Measurements from ENCODE around the gene CELSR1.

The CELSR1 gene

DNA sequence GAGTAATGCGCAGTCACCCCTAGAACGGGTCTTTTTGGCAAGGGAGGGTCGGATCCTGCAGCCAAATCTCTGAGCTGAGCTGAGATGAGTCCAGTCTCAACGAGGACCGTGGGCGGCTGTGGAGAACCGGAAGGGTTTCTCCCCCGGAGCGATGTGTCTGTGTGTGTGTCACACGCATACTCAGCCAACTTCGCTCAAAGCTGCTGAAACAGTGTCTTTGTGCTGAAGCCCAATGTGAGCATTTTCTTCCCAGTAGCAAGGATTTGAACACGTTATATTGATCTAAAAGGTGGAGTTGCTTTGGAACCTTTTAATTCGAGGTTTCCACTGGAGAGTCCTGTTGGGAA is 1.4 kb upstream of the CELSR1 start:
- H3K9me3 ChIP-seq (ENCODE audit: control insufficient read depth, insufficient read depth, low read length), result no peaks in the 10 kb centered on the region
- H3K9ac ChIP-seq (ENCODE audit: low read depth, low read length), result no peak overlapping the region
- no peak overlapping the region for H3K27ac ChIP-seq (ENCODE audit: low read depth, low read length)
- H3K27me3 ChIP-seq (ENCODE audit: control insufficient read depth, insufficient read depth, low read length), result peaks cover 49% of the 10 kb centered on the region
- H3K4me1 ChIP-seq (ENCODE audit: control insufficient read depth, insufficient read depth, low read length), result 0 out of 2 replicates have a peak, but pooled peaks cover 7% of the 10 kb centered on the region
- peak overlapping the region; percentile 63 for H3K4me3 ChIP-seq (ENCODE audit: low read depth, low read length)
- H3K36me3 ChIP-seq (ENCODE audit: control insufficient read depth, insufficient read depth, low read length), result peaks cover 18% of the 10 kb centered on the region; the same call in 1 of the 2 replicates

DNA sequence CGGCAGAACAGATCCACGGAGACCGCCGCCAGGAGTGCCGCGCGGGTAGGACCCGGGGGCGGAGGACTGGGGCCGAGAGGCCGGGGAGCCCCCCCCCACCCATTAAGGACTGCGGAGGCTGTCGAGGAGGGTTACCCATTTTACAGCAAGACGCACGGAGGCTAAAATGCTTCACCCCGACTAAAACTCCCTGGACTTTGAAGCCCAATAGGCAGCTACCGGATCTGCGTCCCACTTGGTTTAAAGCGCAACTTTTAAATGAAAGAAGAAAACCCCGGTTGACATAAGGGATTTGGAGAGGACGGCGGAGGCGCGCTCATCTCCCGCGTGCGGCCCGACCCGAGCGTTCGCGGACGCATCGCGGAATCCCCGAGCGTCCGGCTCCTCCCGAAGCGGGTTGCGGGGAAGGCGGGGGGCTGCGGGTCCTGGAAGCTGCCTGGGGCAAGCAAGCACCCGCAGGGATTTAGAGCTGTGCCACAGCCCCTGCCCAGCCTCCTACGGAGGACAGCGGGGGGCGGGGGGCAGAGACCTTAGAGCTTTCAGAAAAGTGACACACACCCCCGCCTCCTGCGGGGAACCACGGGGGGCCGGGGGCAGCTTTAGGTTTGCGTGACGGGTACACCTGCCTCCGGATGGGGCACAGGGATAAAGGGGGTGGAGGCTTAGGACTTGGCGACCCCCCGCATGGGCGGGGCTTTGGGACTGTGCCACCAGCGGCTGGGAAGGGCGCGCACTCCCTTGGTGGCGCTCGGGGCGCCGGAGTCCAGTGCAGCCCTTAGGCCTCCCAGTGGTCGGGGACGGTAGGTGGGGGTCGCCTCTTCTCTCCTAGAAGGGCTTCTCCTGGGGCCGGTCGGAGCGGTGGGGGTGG is 760 bp upstream of the CELSR1 start:
- Histone ChIP-seq H3K9ac (ENCODE audit: low read depth, low read length) (no peak overlapping the region), H3K9me3 (ENCODE audit: control insufficient read depth, insufficient read depth, low read length) (no peaks in the 10 kb centered on the region), H3K4me1 (ENCODE audit: control insufficient read depth, insufficient read depth, low read length) (0 out of 2 replicates have a peak, but pooled peaks cover 7% of the 10 kb centered on the region), H3K27ac (ENCODE audit: low read depth, low read length) (no peak overlapping the region), H3K36me3 (ENCODE audit: control insufficient read depth, insufficient read depth, low read length) (peaks cover 20% of the 10 kb centered on the region; the same call in 1 of the 2 replicates), H3K27me3 (ENCODE audit: control insufficient read depth, insufficient read depth, low read length) (peaks cover 49% of the 10 kb centered on the region), H3K4me3 (ENCODE audit: low read depth, low read length) (peak overlapping the region; percentile 63)

DNA sequence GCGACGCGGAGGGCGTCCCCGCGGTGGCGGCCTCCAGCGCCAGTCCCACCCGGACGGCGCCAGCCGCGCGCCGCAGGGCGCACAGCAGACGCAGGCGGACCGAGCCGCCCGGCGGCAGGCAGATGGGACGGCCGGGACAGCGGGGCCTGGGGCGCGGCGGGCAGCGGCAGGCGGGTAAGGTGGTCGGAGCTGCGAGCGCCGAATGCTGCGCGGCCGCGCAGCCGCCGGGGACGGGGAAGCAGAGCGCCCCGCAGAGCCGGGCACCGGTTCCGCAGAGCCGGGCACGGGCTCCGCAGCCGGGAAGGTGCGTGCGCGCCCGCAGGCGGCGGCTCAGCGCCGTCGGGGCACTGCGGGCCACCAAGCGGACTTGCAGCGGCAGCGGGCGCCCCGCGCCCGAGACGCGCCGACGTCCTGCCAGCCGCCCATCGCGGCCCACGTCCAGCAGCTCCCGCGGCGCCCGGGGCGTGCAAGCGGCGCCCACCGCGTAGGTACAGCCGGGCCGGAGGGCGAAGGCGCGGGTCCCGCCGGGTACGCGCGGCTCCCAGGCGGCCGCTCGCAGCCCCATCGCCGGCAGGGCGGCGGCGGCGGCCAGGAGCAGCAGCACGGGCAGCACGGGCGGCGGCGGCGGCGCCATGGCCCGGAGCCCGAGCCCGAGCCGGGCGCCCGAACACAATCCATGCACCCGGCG is 739 bp downstream of the CELSR1 start:
- Histone ChIP-seq H3K4me3 (ENCODE audit: low read depth, low read length) (peak overlapping the region; percentile 63; the same call in 1 of the 2 replicates), H3K27ac (ENCODE audit: low read depth, low read length) (no peak overlapping the region), H3K9ac (ENCODE audit: low read depth, low read length) (peak overlapping the region; percentile 56; the same call in 1 of the 2 replicates), H3K36me3 (ENCODE audit: control insufficient read depth, insufficient read depth, low read length) (peaks cover 20% of the 10 kb centered on the region; the same call in 1 of the 2 replicates), H3K27me3 (ENCODE audit: control insufficient read depth, insufficient read depth, low read length) (peaks cover 49% of the 10 kb centered on the region), H3K9me3 (ENCODE audit: control insufficient read depth, insufficient read depth, low read length) (no peaks in the 10 kb centered on the region), H3K4me1 (ENCODE audit: control insufficient read depth, insufficient read depth, low read length) (0 out of 2 replicates have a peak, but pooled peaks cover 7% of the 10 kb centered on the region)

DNA sequence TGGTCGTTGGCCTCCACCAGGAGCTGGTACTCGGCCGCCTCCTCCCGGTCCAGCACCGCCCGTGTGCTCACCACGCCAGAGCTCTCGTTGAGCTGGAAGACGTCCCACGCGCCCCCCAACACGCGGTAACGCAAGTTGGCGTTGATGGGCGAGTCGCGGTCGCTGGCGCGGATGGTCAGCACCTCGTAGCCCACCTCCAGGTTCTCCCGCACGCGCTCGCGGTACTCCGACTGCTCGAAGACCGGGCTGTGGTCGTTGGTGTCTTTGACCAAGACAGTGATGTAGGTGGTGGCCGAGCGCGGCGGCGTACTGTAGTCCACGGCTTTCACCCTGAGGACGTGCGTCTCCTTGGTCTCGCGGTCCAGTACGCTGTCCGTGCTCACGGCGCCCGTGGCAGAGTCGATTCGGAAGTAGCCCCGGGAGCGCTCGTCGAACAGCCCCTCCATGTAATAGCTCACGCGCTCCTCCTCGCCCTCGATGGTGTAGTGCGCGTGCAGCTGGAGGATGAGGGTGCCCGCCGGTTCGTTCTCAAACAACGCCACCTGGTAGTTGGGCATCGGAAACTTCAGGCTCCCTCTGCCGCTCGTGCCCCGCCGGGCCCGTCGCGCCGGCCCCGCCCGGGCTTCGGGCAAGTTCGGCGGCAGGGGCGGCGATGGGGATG is 1.4 kb downstream of the CELSR1 start:
- Histone ChIP-seq H3K9me3 (ENCODE audit: control insufficient read depth, insufficient read depth, low read length) (no peaks in the 10 kb centered on the region), H3K4me3 (ENCODE audit: low read depth, low read length) (peak overlapping the region; percentile 63), H3K36me3 (ENCODE audit: control insufficient read depth, insufficient read depth, low read length) (peaks cover 20% of the 10 kb centered on the region; the same call in 1 of the 2 replicates), H3K27ac (ENCODE audit: low read depth, low read length) (no peak overlapping the region), H3K27me3 (ENCODE audit: control insufficient read depth, insufficient read depth, low read length) (peaks cover 49% of the 10 kb centered on the region), H3K9ac (ENCODE audit: low read depth, low read length) (no peak overlapping the region), H3K4me1 (ENCODE audit: control insufficient read depth, insufficient read depth, low read length) (0 out of 2 replicates have a peak, but pooled peaks cover 7% of the 10 kb centered on the region)

DNA sequence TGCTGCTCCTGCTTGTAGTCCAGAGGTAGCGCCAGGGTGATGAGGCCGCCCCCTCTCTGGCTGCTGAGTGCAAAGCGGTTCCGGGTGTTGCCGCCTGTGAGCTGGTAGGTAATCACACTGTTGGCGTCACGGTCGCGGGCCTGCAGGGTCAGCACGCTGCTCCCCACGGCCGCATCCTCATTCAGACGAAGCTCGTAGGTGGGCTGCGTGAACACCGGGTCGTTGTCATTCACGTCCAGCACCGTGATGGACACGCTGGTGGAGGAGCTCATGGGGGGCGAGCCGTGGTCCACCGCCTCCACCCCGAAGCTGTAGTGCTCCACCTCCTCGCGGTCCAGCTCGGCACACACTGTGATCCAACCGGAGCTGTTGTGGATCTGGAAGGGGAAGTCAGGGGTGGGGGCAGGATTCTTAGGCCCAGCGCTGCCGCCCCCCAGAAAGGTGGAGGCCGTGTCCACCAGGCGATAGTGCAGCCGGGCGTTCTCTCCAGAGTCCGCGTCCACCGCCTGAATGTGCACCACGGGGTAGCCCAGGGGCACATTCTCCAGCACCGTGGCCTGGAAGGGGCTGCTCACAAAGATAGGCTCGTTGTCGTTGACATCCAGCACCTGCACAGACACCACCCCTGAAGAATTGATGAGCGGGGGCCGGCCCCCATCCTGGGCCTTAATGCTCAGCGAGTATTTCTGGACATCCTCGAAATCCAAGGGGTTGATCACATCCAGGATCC is 2.4 kb downstream of the CELSR1 start:
- peaks cover 20% of the 10 kb centered on the region; the same call in 1 of the 2 replicates for H3K36me3 ChIP-seq (ENCODE audit: control insufficient read depth, insufficient read depth, low read length)
- H3K4me1 ChIP-seq (ENCODE audit: control insufficient read depth, insufficient read depth, low read length), result 0 out of 2 replicates have a peak, but pooled peaks cover 7% of the 10 kb centered on the region
- H3K4me3 ChIP-seq (ENCODE audit: low read depth, low read length), result no peak overlapping the region
- no peak overlapping the region for H3K27ac ChIP-seq (ENCODE audit: low read depth, low read length)
- no peak overlapping the region for H3K9ac ChIP-seq (ENCODE audit: low read depth, low read length)
- H3K27me3 ChIP-seq (ENCODE audit: control insufficient read depth, insufficient read depth, low read length), result peaks cover 46% of the 10 kb centered on the region
- H3K9me3 ChIP-seq (ENCODE audit: control insufficient read depth, insufficient read depth, low read length), result no peaks in the 10 kb centered on the region

DNA sequence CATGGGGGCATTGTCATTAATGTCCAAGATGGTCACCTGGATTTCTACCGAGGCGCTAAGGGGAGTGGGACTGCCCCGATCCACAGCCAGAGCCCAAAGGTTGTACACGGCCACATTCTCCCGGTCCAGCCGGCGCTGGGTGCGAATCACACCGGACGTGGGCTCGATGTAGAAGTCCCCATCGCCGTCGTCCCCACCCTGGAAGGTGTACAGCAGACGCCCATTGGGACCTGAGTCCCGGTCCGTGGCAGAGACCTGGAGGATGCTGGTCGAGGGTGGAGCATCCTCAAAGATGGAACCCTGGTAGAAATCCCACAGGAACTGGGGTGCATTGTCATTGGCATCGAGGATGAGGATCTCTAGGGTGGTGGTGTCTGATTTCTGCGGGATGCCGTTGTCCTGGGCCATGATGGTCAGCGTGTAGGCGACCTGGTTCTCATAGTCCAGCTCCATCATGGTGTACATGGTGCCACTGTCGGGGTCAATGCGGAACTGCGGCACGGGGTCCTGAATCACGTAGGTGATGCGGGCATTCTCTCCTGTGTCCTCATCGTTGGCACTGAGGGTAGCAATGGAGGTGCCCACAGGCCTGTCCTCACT is 3.1 kb downstream of the CELSR1 start:
- Histone ChIP-seq H3K36me3 (ENCODE audit: control insufficient read depth, insufficient read depth, low read length) (peaks cover 20% of the 10 kb centered on the region; the same call in 1 of the 2 replicates), H3K4me3 (ENCODE audit: low read depth, low read length) (no peak overlapping the region), H3K9ac (ENCODE audit: low read depth, low read length) (no peak overlapping the region), H3K27me3 (ENCODE audit: control insufficient read depth, insufficient read depth, low read length) (peaks cover 38% of the 10 kb centered on the region), H3K9me3 (ENCODE audit: control insufficient read depth, insufficient read depth, low read length) (no peaks in the 10 kb centered on the region), H3K4me1 (ENCODE audit: control insufficient read depth, insufficient read depth, low read length) (0 out of 2 replicates have a peak, but pooled peaks cover 7% of the 10 kb centered on the region), H3K27ac (ENCODE audit: low read depth, low read length) (no peak overlapping the region)

DNA sequence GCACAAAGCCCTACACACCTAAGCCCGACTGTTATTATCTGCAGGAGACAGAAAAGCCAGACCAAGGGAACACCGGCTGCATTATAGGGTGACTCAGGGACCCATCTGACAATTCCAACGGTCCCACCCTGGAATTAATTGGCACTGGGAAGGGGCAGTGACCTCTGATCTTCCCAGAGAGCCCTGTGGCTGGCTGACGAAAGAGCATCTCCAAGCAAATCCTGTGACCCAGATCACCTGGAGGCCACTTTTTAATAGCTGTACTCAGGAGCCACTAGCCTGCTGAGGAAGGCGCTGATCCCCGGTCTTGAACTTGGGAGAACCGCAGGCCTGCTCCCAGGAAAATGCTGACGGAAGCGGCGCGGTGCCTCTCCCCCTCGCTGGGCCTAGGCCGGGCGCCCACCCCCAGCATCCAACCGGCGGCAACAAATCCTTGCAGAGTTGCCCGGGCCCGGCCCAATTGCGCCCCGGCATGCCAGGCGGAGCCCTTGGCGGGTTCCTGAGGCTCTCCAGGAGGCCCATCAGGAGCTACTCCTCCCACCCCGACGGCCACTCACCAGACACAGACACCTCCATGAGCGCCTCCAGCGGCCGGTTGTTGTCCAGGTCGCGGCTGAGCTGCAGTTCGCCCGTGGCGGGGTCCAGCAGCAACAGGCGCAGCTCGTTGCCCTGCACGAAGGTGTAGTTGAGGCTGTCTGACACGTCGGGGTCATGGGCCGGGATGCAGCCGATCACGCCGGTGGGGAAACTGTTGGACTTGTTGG is 4.2 kb downstream of the CELSR1 start:
- peaks cover 20% of the 10 kb centered on the region; the same call in 1 of the 2 replicates for H3K36me3 ChIP-seq (ENCODE audit: control insufficient read depth, insufficient read depth, low read length)
- no peaks in the 10 kb centered on the region for H3K4me1 ChIP-seq (ENCODE audit: control insufficient read depth, insufficient read depth, low read length)
- H3K4me3 ChIP-seq (ENCODE audit: low read depth, low read length), result no peak overlapping the region
- no peak overlapping the region for H3K27ac ChIP-seq (ENCODE audit: low read depth, low read length)
- H3K9ac ChIP-seq (ENCODE audit: low read depth, low read length), result no peak overlapping the region
- peaks cover 28% of the 10 kb centered on the region for H3K27me3 ChIP-seq (ENCODE audit: control insufficient read depth, insufficient read depth, low read length)
- H3K9me3 ChIP-seq (ENCODE audit: control insufficient read depth, insufficient read depth, low read length), result no peaks in the 10 kb centered on the region

DNA sequence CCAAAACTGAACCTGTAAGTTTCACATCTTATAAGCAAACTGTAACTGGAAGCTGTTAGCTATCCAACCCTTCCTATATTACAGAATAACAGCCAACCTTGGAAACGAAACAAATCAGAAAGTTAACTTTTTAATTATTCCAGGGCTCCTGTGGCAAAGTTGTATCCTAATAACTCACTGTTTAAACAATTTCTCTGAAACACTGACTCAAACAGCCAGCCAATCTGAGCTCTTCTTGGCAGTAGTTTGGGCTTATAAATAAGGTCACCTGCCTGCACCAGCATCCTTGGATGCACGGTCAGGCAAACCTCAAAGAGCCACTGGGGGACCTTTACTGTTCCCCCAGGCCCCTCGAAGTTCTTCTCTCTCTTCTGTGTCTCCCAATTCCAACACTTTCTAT is 5.0 kb downstream of the CELSR1 start:
- H3K9ac ChIP-seq (ENCODE audit: low read depth, low read length), result no peak overlapping the region
- no peak overlapping the region for H3K27ac ChIP-seq (ENCODE audit: low read depth, low read length)

DNA sequence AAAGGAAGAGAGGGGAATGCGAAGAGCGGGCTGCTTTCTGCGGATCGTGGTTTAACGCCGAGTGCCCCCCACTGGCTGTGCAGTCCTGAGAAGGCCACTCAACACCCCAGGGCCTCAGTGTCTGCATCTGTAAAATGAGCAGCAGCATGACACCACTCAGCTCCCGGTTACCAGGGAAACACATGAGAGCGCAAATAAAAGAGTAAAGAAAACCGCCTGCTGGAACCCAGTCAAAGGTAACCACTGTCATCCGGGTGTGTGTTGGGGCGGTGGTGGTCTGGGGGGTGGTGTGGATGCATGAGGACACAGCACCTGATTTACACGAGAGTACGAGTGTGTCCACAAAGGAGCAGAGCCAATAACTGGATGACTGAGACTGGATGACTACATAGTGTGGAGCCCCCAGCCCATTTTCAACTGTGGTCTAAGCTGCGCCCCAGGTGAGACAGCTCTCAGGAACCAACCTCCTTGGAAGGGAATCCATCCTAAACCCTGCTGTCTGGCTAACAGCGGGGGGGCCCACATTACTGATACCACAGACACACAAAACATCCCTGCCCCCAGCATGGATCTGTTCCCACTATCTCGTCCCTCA is 5.7 kb downstream of the CELSR1 start:
- H3K27ac ChIP-seq (ENCODE audit: low read depth, low read length), result no peak overlapping the region
- H3K36me3 ChIP-seq (ENCODE audit: control insufficient read depth, insufficient read depth, low read length), result peaks cover 20% of the 10 kb centered on the region; the same call in 1 of the 2 replicates
- no peak overlapping the region for H3K9ac ChIP-seq (ENCODE audit: low read depth, low read length)
- peaks cover 19% of the 10 kb centered on the region for H3K27me3 ChIP-seq (ENCODE audit: control insufficient read depth, insufficient read depth, low read length)
- no peaks in the 10 kb centered on the region for H3K9me3 ChIP-seq (ENCODE audit: control insufficient read depth, insufficient read depth, low read length)
- no peak overlapping the region for H3K4me3 ChIP-seq (ENCODE audit: low read depth, low read length)
- H3K4me1 ChIP-seq (ENCODE audit: control insufficient read depth, insufficient read depth, low read length), result no peaks in the 10 kb centered on the region

More for the DNA sequence above, 5.0 kb downstream of the CELSR1 start:
- peaks cover 20% of the 10 kb centered on the region; the same call in 1 of the 2 replicates for H3K36me3 ChIP-seq (ENCODE audit: control insufficient read depth, insufficient read depth, low read length)
- H3K9me3 ChIP-seq (ENCODE audit: control insufficient read depth, insufficient read depth, low read length), result no peaks in the 10 kb centered on the region
- H3K4me3 ChIP-seq (ENCODE audit: low read depth, low read length), result no peak overlapping the region
- H3K4me1 ChIP-seq (ENCODE audit: control insufficient read depth, insufficient read depth, low read length), result no peaks in the 10 kb centered on the region
- H3K27me3 ChIP-seq (ENCODE audit: control insufficient read depth, insufficient read depth, low read length), result peaks cover 21% of the 10 kb centered on the region

Data from HUES48 (cell line).